ENCODE measurements around the gene ARFGAP3. TPM values are rescaled to one million over a fixed set of nuclear protein-coding genes. Genes with fewer than 3 reads are reported as not detected.

ARFGAP3 gene
- total RNA-seq, result 17.7 and 30.1 TPM in 2 replicates

GRCh38 chr22:42856865-42857704, at the start of gene ARFGAP3:
Gene ARFGAP3, minus strand, starts transcription at chr22:42857273. Its CDS starts 91 bp downstream, at chr22:42857182.

Other genes with a start within 250 kb of the ARFGAP3 start
- 21.6 and 29.6 TPM in 2 replicates for gene POLDIP3, start 242.4 kb downstream of the ARFGAP3 start, total RNA-seq
- not detected in 2 replicates for gene ATP5MGL, start 216.7 kb downstream of the ARFGAP3 start, total RNA-seq
- 60.1 and 95.2 TPM in 2 replicates for gene CYB5R3, start 207.9 kb downstream of the ARFGAP3 start, total RNA-seq
- 17.9 and 27.7 TPM in 2 replicates for gene A4GALT, start 136.4 kb downstream of the ARFGAP3 start, total RNA-seq
- gene PACSIN2, start 157.9 kb upstream of the ARFGAP3 start, total RNA-seq, result 32.7 and 35.9 TPM in 2 replicates
- gene TTLL1, start 232.1 kb upstream of the ARFGAP3 start, total RNA-seq, result 3.5 and 4.4 TPM in 2 replicates

Measured in airway epithelial cell (primary cell).